ENCODE results near the gene C1GALT1C1.
"Not testable (repeated sequence)": the region's sequence is repeated elsewhere in the genome, so short reads cannot be mapped to it uniquely, and the experiment has no call there.

The C1GALT1C1 gene

GRCh38 chrX:120629667-120630537 lies at the start of gene C1GALT1C1:
Gene C1GALT1C1 (minus strand): TSS chrX:120630054. CDS start chrX:120627166, 2,888 bp downstream.
- DNase-seq: peak; percentile 99

- no peak for DNase-seq
Observed at GRCh38 chrX:120677004-120677652, 47.3 kb upstream of the C1GALT1C1 start.

DNA sequence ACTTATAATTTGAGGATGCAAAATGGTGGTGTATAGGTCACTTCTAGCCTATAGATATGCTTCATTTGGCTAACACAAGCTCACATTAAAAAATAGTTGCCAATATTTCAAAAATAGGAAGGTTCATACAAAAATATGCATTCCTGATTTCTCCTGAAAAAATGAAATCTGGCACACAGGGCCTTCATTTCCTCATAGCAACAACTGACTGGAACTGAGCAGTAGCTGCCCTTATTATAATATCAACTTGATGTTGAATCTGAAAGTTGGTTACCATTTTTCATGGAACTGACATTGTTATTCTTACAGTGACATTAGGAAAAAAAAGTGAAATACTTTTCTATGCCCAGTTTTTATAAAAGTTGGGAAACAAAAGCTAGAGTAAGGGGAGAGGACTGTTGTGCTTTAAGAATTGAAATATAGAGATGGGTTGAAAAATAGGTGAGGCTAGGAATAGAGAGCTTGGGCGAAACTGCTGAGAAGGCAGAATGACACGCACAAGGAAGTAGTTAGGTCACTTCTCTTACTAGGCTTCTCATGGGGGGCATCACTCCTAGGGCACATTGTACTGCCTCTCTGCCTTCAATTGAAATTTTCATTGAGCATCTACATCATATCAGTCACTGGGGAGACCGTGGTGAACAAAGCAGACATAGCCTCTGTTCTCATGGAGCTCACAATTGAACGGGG lies 43.1 kb upstream of the C1GALT1C1 start:
- DNase-seq: no peak

DNA sequence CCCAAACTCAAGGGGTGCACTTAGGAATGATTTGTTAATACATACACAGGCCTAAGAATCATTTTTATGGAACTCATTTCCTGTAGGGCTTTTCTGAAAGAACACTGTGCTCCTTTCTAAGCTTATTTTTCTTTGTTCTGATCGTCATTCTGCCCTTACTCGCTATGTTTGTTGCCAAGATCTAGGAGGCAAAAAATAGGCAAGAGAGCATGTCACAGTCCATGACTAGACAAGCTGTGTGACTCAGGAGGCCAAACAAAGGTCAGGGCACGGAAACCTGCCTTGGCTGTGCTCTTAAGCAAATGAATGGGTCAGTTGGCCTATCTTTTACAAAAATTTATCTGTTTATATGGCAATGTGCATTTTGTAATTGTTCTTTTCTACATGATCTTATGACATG lies 42.5 kb upstream of the C1GALT1C1 start:
- no peak for DNase-seq

- no peak for DNase-seq
Observed at GRCh38 chrX:120671963-120672362, 42.1 kb upstream of the C1GALT1C1 start.

- DNase-seq: no peak
Observed at GRCh38 chrX:120668357-120668756, 38.5 kb upstream of the C1GALT1C1 start.

DNA sequence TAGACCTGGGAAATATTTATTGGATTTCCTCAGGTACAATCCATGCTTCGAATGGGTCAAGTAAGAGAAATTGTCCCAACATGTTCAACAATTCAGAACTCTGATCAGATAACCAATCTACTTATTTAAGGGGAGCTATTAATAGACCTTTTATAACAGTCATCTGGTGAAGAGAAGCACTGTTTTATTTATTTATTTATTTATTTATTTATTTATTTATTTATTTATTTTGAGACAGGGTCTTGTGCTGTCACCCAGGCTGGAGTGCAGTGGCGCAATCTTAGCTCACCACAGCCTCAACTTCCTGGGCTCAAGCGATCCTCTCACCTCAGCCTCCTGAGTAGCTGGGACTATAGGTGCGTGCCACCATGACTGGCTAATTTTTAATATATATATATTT lies 34.7 kb upstream of the C1GALT1C1 start:
- not testable (repeated sequence) for DNase-seq

DNA sequence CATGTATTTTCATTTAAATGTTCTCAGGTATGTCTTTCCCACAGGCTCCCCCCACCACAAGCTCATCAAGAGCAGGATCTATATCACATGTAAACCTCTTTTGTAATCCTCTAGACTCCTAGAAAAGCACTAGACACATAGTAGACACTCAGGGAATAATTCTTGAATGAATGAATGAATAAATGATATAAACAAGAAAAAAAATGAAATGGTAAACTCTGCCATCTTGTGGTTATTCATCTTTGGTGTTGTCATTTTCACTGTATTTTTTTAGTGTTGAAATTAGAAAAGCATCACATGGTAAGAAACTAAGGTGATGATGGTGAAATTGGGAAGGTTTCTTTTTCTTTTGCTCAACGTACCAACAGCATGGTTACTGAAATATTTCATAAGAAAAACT lies 34.2 kb upstream of the C1GALT1C1 start:
- no peak for DNase-seq

DNA sequence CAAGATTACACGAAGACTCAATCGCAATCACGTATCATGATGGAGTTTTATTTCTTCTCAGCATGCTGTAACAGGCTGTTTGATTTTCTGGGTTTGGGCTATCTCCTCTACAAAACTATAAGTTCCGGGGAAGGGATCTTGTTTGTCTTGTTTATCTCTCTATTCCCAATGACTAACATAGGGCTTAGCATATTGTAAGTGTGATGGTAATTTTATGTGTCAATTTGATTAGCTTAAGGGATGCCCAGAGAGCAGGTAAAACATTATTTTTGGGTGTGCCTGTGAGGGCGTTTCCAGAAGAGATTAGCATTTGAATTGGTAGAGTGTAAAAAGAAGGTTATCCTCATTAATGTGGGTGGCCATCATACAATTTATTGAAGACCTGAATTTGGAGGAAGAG lies 32.8 kb upstream of the C1GALT1C1 start:
- DNase-seq: no peak

GRCh38 chrX:120660637-120661036 lies 30.8 kb upstream of the C1GALT1C1 start:
- DNase-seq: no peak

DNA sequence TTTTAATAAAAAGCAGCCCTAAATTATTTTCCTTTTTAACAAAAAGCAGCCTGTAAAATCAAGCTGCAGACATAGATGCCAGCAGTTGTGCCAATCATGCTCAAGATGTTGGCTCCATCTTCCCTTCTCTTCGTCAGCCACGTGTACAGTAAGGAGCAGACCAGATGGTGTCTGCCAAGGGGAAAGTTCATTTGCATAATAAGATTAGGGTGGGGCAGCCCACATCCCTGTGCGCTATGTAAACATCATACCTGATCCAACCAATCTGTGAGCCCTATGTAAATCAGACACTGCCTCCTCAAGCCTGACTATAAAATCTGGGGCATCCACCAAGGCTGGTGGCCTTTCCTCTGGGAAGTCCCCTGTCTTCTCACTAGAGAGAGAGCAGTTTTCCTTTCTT lies 23.1 kb upstream of the C1GALT1C1 start:
- no peak for DNase-seq

- DNase-seq: not testable (repeated sequence)
Observed at GRCh38 chrX:120652256-120652655, 22.4 kb upstream of the C1GALT1C1 start.

DNA sequence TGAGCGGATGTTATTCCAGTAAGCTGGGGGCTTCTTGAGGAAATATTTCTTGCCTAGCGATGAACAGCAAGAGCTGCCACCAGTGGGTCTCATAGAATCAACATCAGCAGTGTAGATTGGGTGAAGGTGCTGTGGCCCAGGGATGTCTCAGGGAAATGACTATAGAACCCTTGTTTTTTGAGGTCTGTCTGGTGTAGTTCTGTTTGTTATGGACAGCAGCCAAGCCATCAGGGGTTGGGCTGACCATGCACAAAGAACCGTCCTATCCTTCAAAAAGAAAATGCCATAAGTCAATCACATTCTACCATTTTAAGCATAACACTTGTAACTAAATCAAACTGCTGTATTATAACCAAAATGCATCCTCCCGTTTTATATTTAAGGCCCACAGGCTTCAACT lies 17.3 kb upstream of the C1GALT1C1 start:
- no peak for DNase-seq

- DNase-seq: no peak
Observed at GRCh38 chrX:120642871-120643270, 13.0 kb upstream of the C1GALT1C1 start.

DNA sequence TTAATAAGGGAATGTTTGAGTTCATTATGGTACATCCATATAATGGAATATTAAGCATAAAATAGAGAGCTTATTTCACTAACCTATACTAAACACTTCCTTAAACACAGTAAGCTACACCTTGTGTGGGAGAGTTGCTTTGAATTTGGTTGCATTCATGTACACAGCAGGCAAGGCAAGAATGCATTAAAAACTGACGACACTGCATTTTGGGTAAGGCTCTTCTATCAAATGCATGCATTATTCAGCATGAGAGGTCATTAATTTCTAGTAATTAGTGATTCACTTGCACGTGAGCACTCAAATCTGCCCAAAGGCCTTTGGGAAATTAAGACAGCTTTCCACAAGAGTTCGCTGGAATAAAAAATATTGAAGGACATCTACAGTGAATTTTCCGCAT lies 8.8 kb upstream of the C1GALT1C1 start:
- no peak for DNase-seq

GRCh38 chrX:120625371-120625770 lies 4.5 kb downstream of the C1GALT1C1 start:
- no peak for DNase-seq

GRCh38 chrX:120617996-120618630 lies 11.7 kb downstream of the C1GALT1C1 start:
- no peak for DNase-seq

DNA sequence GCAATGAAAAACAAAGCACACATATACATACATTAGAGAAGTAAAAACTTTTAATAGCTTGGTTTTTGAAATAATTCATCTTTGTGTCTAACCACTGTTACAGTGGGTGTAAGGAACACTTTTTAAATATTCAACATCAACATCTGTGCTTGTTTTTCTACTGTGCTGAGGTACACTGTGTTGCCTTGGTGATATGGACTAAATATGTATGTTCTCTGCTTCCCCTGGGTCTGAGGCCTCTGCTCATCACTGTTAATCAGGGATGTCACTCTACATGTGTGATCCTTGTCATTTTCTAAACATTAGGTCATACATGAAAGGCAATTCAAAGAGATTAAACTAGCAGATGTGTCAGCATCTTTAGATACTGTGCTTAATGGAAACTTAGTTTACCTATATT lies 15.0 kb downstream of the C1GALT1C1 start:
- no peak for DNase-seq

GRCh38 chrX:120612086-120612485 lies 17.8 kb downstream of the C1GALT1C1 start:
- no peak for DNase-seq

DNA sequence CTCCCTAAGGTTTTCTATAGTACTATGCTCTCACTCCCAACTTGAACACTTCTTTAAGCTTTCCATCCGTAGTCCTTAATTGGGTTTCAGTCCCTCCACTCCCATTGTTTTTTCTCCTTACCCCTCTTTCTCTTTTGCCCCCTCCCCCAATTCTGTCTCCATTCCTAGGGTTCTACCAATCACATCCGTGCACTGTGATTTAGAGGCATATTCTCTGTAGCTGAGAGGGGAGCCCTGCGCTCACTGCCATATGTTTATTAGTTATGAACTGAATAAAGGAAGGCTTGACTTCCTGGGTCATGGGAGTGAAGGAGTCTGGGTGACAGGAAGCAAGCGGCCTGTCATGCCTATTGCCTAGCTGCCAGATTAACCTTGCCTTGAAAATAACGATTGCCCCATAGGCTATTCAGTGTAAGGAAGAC lies 25.5 kb downstream of the C1GALT1C1 start:
- DNase-seq: peak; percentile 27

DNA sequence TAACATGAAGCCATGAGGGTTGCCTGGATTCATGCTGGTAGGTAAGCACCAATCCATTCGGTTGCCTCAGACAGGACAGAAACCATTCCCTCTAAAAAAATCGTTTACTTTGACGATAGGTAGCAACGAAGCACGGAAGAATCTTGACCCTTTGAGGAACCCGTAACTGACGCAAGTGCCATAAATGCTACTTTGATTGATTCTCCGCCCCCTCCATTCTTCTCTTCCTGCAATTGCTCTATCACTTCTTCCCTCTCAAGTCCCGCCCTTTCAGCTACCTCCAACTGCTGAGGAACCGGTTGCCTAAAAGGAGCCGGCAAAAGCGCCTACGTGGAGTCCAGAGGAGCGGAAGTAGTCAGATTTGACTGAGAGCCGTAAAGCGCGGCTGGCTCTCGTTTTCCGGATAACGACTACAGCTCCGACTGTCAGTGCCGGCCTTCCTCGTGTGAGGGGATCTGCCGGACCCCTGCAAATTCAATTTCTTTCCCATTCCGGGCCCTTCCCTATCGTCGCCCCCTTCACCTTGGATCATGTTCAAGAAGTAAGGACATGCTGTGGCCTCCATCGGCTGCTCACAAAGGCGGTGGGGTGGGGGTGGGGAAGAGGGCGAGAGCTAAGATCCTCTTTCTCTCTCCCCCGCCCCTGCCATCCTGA lies 26.0 kb downstream of the C1GALT1C1 start, which contains the start of gene MCTS1:
MCTS1 (plus strand) TSS at position 395 of the 654 bp plus-strand sequence; CDS start at position 531, 136 bp downstream.
- DNase-seq: peak; percentile 95

DNA sequence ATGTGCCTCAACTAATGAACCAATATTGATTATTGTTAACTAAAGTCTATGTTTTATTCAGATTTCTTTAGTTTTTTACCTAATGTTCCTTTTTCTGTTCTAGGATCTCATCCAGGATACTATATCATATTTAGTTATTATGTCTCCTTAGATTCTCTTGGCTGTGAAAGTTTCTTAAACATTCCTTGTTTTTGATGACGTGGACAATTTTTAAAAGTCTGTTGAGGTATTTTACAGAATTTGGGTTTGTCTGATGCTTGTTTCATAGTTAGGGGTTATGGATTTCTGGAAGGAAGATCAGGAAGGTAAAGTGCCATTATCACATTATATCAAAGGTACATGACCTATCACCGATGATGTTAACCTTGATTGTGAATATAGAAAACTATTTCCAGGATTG lies 44.2 kb downstream of the C1GALT1C1 start:
- DNase-seq: no peak
